ENCODE results near the gene SRM. TPM values are rescaled to one million over a fixed set of nuclear protein-coding genes. Genes with fewer than 3 reads are reported as not detected.
A peak's percentile ranks its signal among the peaks of the same experiment; 100 is the strongest.
"Not testable (repeated sequence)": the region's sequence is repeated elsewhere in the genome, so short reads cannot be mapped to it uniquely, and the experiment has no call there.

The SRM gene
- total RNA-seq, 2 experiments from 2014 or later, result 65.2 to 208 TPM

DNA sequence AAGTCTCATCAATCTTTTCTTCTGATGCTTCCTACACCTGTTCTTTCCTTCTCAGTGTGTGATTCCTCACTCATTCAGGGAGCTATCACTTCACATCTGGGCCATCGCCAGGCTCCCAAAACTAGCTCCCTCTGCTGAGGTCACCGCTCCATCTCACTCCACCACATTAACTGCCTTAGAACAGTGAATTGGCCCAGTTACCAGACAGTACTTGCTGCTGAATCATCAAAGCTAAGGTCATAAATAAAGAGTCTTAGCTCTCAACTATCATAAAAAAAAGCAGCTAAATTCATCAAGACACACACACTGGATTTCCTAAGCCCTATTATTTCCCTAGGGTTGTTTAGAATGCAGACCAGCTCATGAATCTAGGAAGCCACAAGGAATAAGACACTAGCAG, 18.8 kb upstream of the SRM start:
- no TSS peak for BruUV-seq (replicated peaks)
- Histone ChIP-seq H3K36me3 (ENCODE audit: insufficient read depth, low read length) (peaks cover 90% of the 10 kb centered on the region), H3K4me3 (ENCODE audit: low read depth, low read length, poor library complexity, severe bottlenecking) (no peak overlapping the region), H3K4me2 (ENCODE audit: low read length) (no peak overlapping the region), H3K4me1 (ENCODE audit: insufficient read depth, low read length, poor library complexity, severe bottlenecking) (no peaks in the 10 kb centered on the region), H3K27ac (ENCODE audit: low read depth, low read length, poor library complexity, severe bottlenecking) (no peak overlapping the region), H3K9me3 (ENCODE audit: low read length) (no peaks in the 10 kb centered on the region), H4K20me1 (ENCODE audit: insufficient read depth, low read length) (no peaks in the 10 kb centered on the region), H2AFZ (ENCODE audit: low read length) (no peak overlapping the region), H3K9me2 (ENCODE audit: insufficient read depth, low read length) (no peaks in the 10 kb centered on the region), H3K79me2 (ENCODE audit: insufficient read depth, low read depth, low read length) (no peaks in the 10 kb centered on the region)
- DNase-seq (ENCODE audit: low spot score), result no peak
- CTCF ChIA-PET (ENCODE audit: unreplicated experiment), result no interaction called here
- POLR2A ChIA-PET, result interaction anchor here (0.8 to 1.0 kb wide), 2 partner anchors 20 to 39 kb away, joined by 3 read pairs; no protein-coding TSS in a partner anchor
- TF ChIP-seq EZH2phosphoT487 (IDR thresholded peaks at IDR 0.05; ENCODE audit: borderline replicate concordance, low read depth, low read length), result no peak
- TF ChIP-seq, protein P1, sequence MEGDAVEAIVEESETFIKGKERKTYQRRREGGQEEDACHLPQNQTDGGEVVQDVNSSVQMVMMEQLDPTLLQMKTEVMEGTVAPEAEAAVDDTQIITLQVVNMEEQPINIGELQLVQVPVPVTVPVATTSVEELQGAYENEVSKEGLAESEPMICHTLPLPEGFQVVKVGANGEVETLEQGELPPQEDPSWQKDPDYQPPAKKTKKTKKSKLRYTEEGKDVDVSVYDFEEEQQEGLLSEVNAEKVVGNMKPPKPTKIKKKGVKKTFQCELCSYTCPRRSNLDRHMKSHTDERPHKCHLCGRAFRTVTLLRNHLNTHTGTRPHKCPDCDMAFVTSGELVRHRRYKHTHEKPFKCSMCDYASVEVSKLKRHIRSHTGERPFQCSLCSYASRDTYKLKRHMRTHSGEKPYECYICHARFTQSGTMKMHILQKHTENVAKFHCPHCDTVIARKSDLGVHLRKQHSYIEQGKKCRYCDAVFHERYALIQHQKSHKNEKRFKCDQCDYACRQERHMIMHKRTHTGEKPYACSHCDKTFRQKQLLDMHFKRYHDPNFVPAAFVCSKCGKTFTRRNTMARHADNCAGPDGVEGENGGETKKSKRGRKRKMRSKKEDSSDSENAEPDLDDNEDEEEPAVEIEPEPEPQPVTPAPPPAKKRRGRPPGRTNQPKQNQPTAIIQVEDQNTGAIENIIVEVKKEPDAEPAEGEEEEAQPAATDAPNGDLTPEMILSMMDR (conservative IDR thresholded peaks at IDR 0.05; ENCODE audit: low read length), result no peak
- intact Hi-C loops (cut with micrococcal nuclease; ENCODE audit: unreplicated experiment), result no loop called here

GRCh38 chr1:11073398-11073797, 13.6 kb upstream of the SRM start:
- H3K9me3 ChIP-seq (ENCODE audit: low read length); H3K9me2 ChIP-seq (ENCODE audit: insufficient read depth, low read length); H3K4me2 ChIP-seq (ENCODE audit: low read length); H2AFZ ChIP-seq (ENCODE audit: low read length); H3K79me2 ChIP-seq (ENCODE audit: insufficient read depth, low read depth, low read length); POLR2A ChIA-PET; DNase-seq (ENCODE audit: low spot score); intact Hi-C loops (cut with micrococcal nuclease; ENCODE audit: unreplicated experiment); H4K20me1 ChIP-seq (ENCODE audit: insufficient read depth, low read length); BruUV-seq (replicated peaks); H3K4me3 ChIP-seq (ENCODE audit: low read depth, low read length, poor library complexity, severe bottlenecking): not testable (repeated sequence)
- H3K36me3 ChIP-seq (ENCODE audit: insufficient read depth, low read length), result peaks cover 95% of the 10 kb centered on the region
- peak overlapping the region; percentile 27 for H3K27ac ChIP-seq (ENCODE audit: low read depth, low read length, poor library complexity, severe bottlenecking)
- peaks cover 19% of the 10 kb centered on the region for H3K4me1 ChIP-seq (ENCODE audit: insufficient read depth, low read length, poor library complexity, severe bottlenecking)
- CTCF ChIA-PET (ENCODE audit: unreplicated experiment), result interaction anchor here (1.9 kb wide), 1 partner anchor 36 kb away, joined by 4 read pairs; no protein-coding TSS in a partner anchor

DNA sequence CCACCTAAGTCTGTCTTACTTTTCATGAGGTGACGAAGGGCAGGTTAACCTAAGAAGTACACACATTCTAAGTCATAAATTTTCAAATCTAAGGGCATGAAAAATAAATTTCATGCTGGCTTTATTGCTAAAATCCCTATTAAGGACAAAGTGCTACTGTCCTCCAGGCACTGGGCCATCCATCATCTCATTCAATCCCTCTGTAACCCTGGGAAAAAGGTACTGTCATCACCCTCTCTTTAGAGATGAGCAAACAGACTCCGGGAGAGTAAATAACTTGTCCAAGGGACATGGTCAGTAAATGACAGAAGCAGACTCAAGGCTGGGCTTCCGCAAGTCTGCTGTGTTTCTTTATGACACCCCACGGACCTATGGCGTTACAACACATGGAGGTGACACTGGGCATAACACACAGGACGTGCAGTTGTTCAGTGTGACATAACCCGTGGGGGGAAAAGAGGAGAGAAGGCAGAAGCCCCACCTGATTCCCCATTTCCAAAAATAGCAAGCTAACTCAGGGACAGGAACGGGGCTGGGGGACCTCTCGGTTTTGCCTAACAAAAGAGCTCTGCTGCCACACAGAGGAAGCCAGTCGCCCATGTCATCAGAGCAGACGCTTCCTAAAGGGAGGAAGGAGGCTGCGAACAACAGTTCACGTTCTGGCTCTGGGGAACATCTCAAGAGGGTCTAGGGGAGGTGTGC, 12.5 kb upstream of the SRM start:
- Histone ChIP-seq H3K36me3 (ENCODE audit: insufficient read depth, low read length) (peaks cover 98% of the 10 kb centered on the region), H3K79me2 (ENCODE audit: insufficient read depth, low read depth, low read length) (no peaks in the 10 kb centered on the region), H3K9me2 (ENCODE audit: insufficient read depth, low read length) (no peaks in the 10 kb centered on the region), H2AFZ (ENCODE audit: low read length) (no peak overlapping the region), H3K4me3 (ENCODE audit: low read depth, low read length, poor library complexity, severe bottlenecking) (no peak overlapping the region), H3K9me3 (ENCODE audit: low read length) (no peaks in the 10 kb centered on the region), H3K27ac (ENCODE audit: low read depth, low read length, poor library complexity, severe bottlenecking) (peak overlapping the region; percentile 54), H4K20me1 (ENCODE audit: insufficient read depth, low read length) (no peaks in the 10 kb centered on the region), H3K4me2 (ENCODE audit: low read length) (peak overlapping the region; percentile 57), H3K4me1 (ENCODE audit: insufficient read depth, low read length, poor library complexity, severe bottlenecking) (peaks cover 19% of the 10 kb centered on the region)
- BruUV-seq (replicated peaks), result no TSS peak
- intact Hi-C loops (cut with micrococcal nuclease; ENCODE audit: unreplicated experiment), result loop anchor here (1.0 kb wide), 1 partner anchor 35 kb away; no protein-coding TSS in a partner anchor
- TF ChIP-seq, protein P1 (conservative IDR thresholded peaks at IDR 0.05; ENCODE audit: low read length), result peak; percentile 65
- TF ChIP-seq EZH2phosphoT487 (IDR thresholded peaks at IDR 0.05; ENCODE audit: borderline replicate concordance, low read depth, low read length), result no peak
- peak; percentile 71 for DNase-seq (ENCODE audit: low spot score)
- ChIA-PET CTCF (ENCODE audit: unreplicated experiment) (interaction anchor here (1.9 kb wide), 1 partner anchor 35 kb away, joined by 4 read pairs; no protein-coding TSS in a partner anchor), POLR2A (no interaction called here)

Data from OCI-LY7 (cell line).